GM12878 (cell line): ENCODE measurements around the gene ERLEC1. TPM values are rescaled to one million over a fixed set of nuclear protein-coding genes. Genes with fewer than 3 reads are reported as not detected.

Experiments used
- ATAC-seq: fragments of 200-7000 bp; cut with Tn5 transposase; 3 replicates; pipeline ENCODE4 v1.9.1; 2020; ENCODE audit warnings: mild to moderate bottlenecking, moderate library complexity
- BruUV-seq: library from RNA; stranded (reverse); fragments of 400-500 nt; replicated peaks from 2 replicates; lab custom pipeline; 2021; lab: Mats Ljungman, UMichigan
- CTCF ChIA-PET: fragments of 300-600 bp; sonication (Branson Sonifier 250); formaldehyde crosslinking; extraction: SDS; loops from one replicate; lab custom pipeline; 2021; ENCODE audit warnings: inconsistent platforms; lab: Yijun Ruan, JAX
- POLR2A ChIA-PET: fragments of 350-600 bp; formaldehyde crosslinking; extraction: SDS; loops from one replicate; lab custom pipeline; 2021; ENCODE audit warnings: inconsistent platforms; lab: Charles Lee
- RAD21 ChIA-PET: fragments of 300-600 bp; sonication (Branson Sonifier 250); formaldehyde crosslinking; loops from one replicate; lab custom pipeline; 2023; ENCODE audit warnings: antibody characterized with exemption; ENCODE audit not compliant: unreplicated experiment; lab: Charles Lee
- SMC1A ChIA-PET: fragments of 300-600 bp; sonication (Branson Sonifier 250); formaldehyde crosslinking; loops from one replicate; lab custom pipeline; 2023; ENCODE audit not compliant: unreplicated experiment, uncharacterized antibody; lab: Charles Lee
- DNase-seq: peaks from one replicate; pipeline ENCODE4 v3.0.0-alpha.2; 2011; ENCODE audit warnings: low read depth, low spot score
- FAIRE-seq: peaks from 3 replicates; lab custom pipeline; 2011; peaks lifted over from hg19 to GRCh38; lab: Jason Lieb, UNC
- H2AFZ ChIP-seq: 2 replicates; pipeline ENCODE4 v1.6.0; 2011; ENCODE audit warnings: low read depth, low read length, control low read depth; ENCODE audit not compliant: control insufficient read depth
- H3K27ac ChIP-seq: 2 replicates; pipeline ENCODE4 v1.5.1; 2011; ENCODE audit warnings: control low read depth; ENCODE audit not compliant: control insufficient read depth, insufficient read depth
- H3K27me3 ChIP-seq, 2 experiments: replicated peaks in 1 of 2; 2 replicates each; pipeline versions ENCODE4 v1.6.0 to v1.6.1; 2011; ENCODE audit warnings: low read length in 1 of 2; ENCODE audit not compliant: control insufficient read depth in 2 of 2, insufficient read depth in 2 of 2
- H3K36me3 ChIP-seq, 2 experiments: 2 replicates each; pipeline ENCODE4 v1.5.1; 2011; ENCODE audit warnings: low read length in 1 of 2; ENCODE audit not compliant: control insufficient read depth in 2 of 2, insufficient read depth in 2 of 2
- H3K4me1 ChIP-seq: 2 replicates; pipeline ENCODE4 v1.6.1; 2011; ENCODE audit warnings: mild to moderate bottlenecking, low read length, moderate library complexity, mixed read lengths; ENCODE audit not compliant: control insufficient read depth, insufficient read depth
- H3K4me2 ChIP-seq: 2 replicates; pipeline ENCODE4 v1.6.0; 2011; ENCODE audit warnings: control low read depth; ENCODE audit not compliant: control insufficient read depth, insufficient read depth
- H3K4me3 ChIP-seq: fragments of 200-600 bp; sonication (generic); 2 replicates; pipeline ENCODE4 v1.5.1; 2016
- H3K79me2 ChIP-seq: 2 replicates; pipeline ENCODE4 v1.6.0; 2011; ENCODE audit warnings: low read length; ENCODE audit not compliant: control insufficient read depth, insufficient read depth
- H3K9ac ChIP-seq: 2 replicates; pipeline ENCODE4 v1.8.0; 2011; ENCODE audit warnings: low read length, control low read depth, mixed read lengths; ENCODE audit not compliant: control insufficient read depth, insufficient read depth
- H3K9me3 ChIP-seq: replicated peaks from 3 replicates; pipeline ENCODE4 v1.5.1; 2011; ENCODE audit warnings: mild to moderate bottlenecking, low read length; ENCODE audit not compliant: control insufficient read depth, insufficient read depth
- H4K20me1 ChIP-seq: 2 replicates; pipeline ENCODE4 v1.6.0; 2011; ENCODE audit not compliant: control insufficient read depth, insufficient read depth
- E2F4 ChIP-seq: IDR thresholded peaks from 2 replicates; pipeline ENCODE4 v1.6.1; 2012; ENCODE audit warnings: low read depth, low read length, improper control_type of control experiment
- JUNB ChIP-seq: IDR thresholded peaks from 2 replicates; pipeline ENCODE4 v1.6.1; 2016; ENCODE audit warnings: antibody characterized with exemption, mild to moderate bottlenecking
- RAD51 ChIP-seq: fragments of 450-650 bp; IDR thresholded peaks from 2 replicates; pipeline ENCODE4 v1.6.1; 2016; ENCODE audit warnings: moderate library complexity, mild to moderate bottlenecking, inconsistent platforms
- SMAD1 ChIP-seq: fragments of 450-650 bp; IDR thresholded peaks from 2 replicates; pipeline ENCODE4 v1.6.1; 2018; ENCODE audit warnings: mild to moderate bottlenecking, low read depth; ENCODE audit not compliant: partially characterized antibody
- ZBTB4 ChIP-seq: fragments of 450-650 bp; formaldehyde crosslinking; IDR thresholded peaks from 2 replicates; pipeline ENCODE4 v1.4.0; 2022; ENCODE audit warnings: mild to moderate bottlenecking, moderate library complexity
- ZNF24 ChIP-seq: fragments of 450-650 bp; IDR thresholded peaks from 2 replicates; pipeline ENCODE4 v1.6.1; 2017; ENCODE audit warnings: antibody characterized with exemption, mild to moderate bottlenecking
- WGBS: methylation state at CpG from one replicate; pipeline ENCODE4 v1.1.6; 2016; ENCODE audit warnings: low lambda C conversion rate; ENCODE audit not compliant: insufficient replicate concordance, insufficient coverage; ENCODE audit errors: missing lambda C conversion rate; 5-methylcytosine and 5-hydroxymethylcytosine counted together
- in situ Hi-C: fragments of 300-500 bp; cut with MboI; formaldehyde crosslinking; loops from 9 replicates; pipeline ENCODE4 v1.14.3; 2018; ENCODE audit warnings: mixed read lengths
- intact Hi-C: fragments of 100-400 bp; cut with micrococcal nuclease; formaldehyde crosslinking; loops from one replicate; pipeline ENCODE4 v1.14.2; 2022; ENCODE audit not compliant: unreplicated experiment
- polyA plus RNA-seq, 11 experiments: library from polyadenylated mRNA; depleted of rRNA in 4 of 11; unstranded in 6 of 11; stranded (reverse) in 5 of 11; fragments of >200 nt; fragmentation: Nextera tagmentation in 4 of 11; fragmentation: Illumina TruSeq in 1 of 11; extraction: Ambion mirVana in 4 of 11; extraction: Trizol in 1 of 11; gene quantifications; 1 replicate in 1 of 11; 2 replicates in 10 of 11; pipeline versions ENCODE4 v1.2.1 to v1.2.3, GENCODE V29; 2011 to 2016; ENCODE audit warnings: inconsistent platforms in 2 of 11, missing spikeins in 2 of 11, low read depth in 1 of 11
- total RNA-seq, 4 experiments: library from RNA; depleted of rRNA in 3 of 4; stranded (reverse); fragments of >200 nt in 3 of 4; fragmentation: Illumina TruSeq in 1 of 4; extraction: Trizol in 1 of 4; gene quantifications; 2 replicates each; pipeline versions ENCODE4 v1.2.1 to v1.2.3, GENCODE V29; 2013 to 2021

Gene ERLEC1
- total and polyA plus RNA-seq, 10 of the 15 experiments (the other 5 are each of a cell fraction or from before 2014, with no cell fraction given) = 14.1 to 52.2 (median 30.0) TPM

DNA sequence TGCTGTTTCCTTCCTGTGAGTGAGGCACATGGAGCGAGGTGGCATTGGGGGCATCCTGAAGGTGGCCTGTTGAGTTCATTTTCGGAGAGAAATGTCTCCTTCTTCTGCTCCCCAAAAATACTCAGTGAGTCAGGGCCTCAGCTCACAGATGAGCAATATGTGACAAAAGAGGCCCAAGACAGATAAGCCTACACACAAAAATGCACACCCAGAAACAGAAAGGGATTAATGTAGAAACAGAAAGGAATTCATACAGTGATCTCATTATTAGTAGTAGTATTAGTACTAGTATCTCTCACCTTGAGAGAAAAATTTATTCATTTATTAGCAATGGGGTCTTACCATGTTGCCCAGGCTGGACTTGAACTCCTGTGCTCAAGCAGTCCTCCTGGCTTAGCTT is 67.8 kb downstream of the ERLEC1 start:
- H3K36me3 ChIP-seq = peaks cover 4% of the 10 kb centered on the region in 2 experiments; a peak in 3 of 4 replicates
- H3K9ac ChIP-seq = no peak overlapping the region
- H3K27me3 ChIP-seq = no peaks in the 10 kb centered on the region
- H3K4me2 ChIP-seq = no peak overlapping the region
- H2AFZ ChIP-seq = no peak overlapping the region
- RAD21 ChIA-PET = no interaction called here
- CTCF ChIA-PET = no interaction called here
- H3K9me3 ChIP-seq = no peaks in the 10 kb centered on the region
- in situ Hi-C loops = no loop called here
- BruUV-seq = no TSS peak
- 5% methylated on average over 2 of the region's 2 CpGs for WGBS
- TF ChIP-seq ZNF24 (no peak), E2F4 (no peak), ZBTB4 (no peak), SMAD1 (no peak), RAD51 (no peak), JUNB (peak; percentile 61)
- H3K4me3 ChIP-seq = no peak overlapping the region
- DNase-seq (no peak), FAIRE-seq (no peak), ATAC-seq (peak; percentile 44)
- POLR2A ChIA-PET = no interaction called here
- H3K4me1 ChIP-seq = no peaks in the 10 kb centered on the region
- H4K20me1 ChIP-seq = no peaks in the 10 kb centered on the region; the same call in 1 of the 2 replicates
- no peak overlapping the region for H3K27ac ChIP-seq
- intact Hi-C loops = no loop called here
- SMC1A ChIA-PET = no interaction called here
- H3K79me2 ChIP-seq = no peaks in the 10 kb centered on the region
